Astrocyte (in vitro differentiated cells and primary cell): ENCODE measurements around the gene NLRX1. TPM values are rescaled to one million over a fixed set of nuclear protein-coding genes. Genes with fewer than 3 reads are reported as not detected.

ENCODE experiments used
- DNase-seq: peaks from one replicate; pipeline ENCODE4 v3.0.0-alpha.2; 2010; ENCODE audit warnings: low read depth
- FAIRE-seq: peaks from 2 replicates; lab custom pipeline; 2011; peaks lifted over from hg19 to GRCh38; lab: Jason Lieb, UNC
- H2AFZ ChIP-seq: 2 replicates; pipeline ENCODE4 v1.6.0; 2012; ENCODE audit warnings: low read depth, low read length, inconsistent platforms
- H3K27ac ChIP-seq: 2 replicates; pipeline ENCODE4 v1.5.1; 2011; ENCODE audit warnings: low read depth, low read length, inconsistent platforms
- H3K27me3 ChIP-seq: 2 replicates; pipeline ENCODE4 v1.6.0; 2011; ENCODE audit warnings: low read length, inconsistent platforms; ENCODE audit not compliant: insufficient read depth
- H3K36me3 ChIP-seq: 2 replicates; pipeline ENCODE4 v1.5.1; 2011; ENCODE audit warnings: low read length, inconsistent platforms; ENCODE audit not compliant: insufficient read depth
- H3K4me1 ChIP-seq: 2 replicates; pipeline ENCODE4 v1.5.1; 2011; ENCODE audit warnings: low read length, inconsistent platforms; ENCODE audit not compliant: insufficient read depth
- H3K4me2 ChIP-seq: 2 replicates; pipeline ENCODE4 v1.6.0; 2012; ENCODE audit warnings: low read length, inconsistent platforms
- H3K4me3 ChIP-seq: 2 replicates; pipeline ENCODE4 v1.5.1; 2011; ENCODE audit warnings: low read depth, mild to moderate bottlenecking, low read length, inconsistent platforms; ENCODE audit not compliant: insufficient read depth
- H3K79me2 ChIP-seq: 2 replicates; pipeline ENCODE4 v1.6.0; 2012; ENCODE audit warnings: mild to moderate bottlenecking, low read length, inconsistent platforms; ENCODE audit not compliant: insufficient read depth
- H3K9ac ChIP-seq: 2 replicates; pipeline ENCODE4 v1.6.0; 2012; ENCODE audit warnings: mild to moderate bottlenecking, low read length, inconsistent platforms
- H3K9me3 ChIP-seq: 2 replicates; pipeline ENCODE4 v1.5.1; 2012; ENCODE audit warnings: low read depth, mild to moderate bottlenecking, low read length, inconsistent platforms; ENCODE audit not compliant: insufficient read depth
- H4K20me1 ChIP-seq: 2 replicates; pipeline ENCODE4 v1.6.0; 2012; ENCODE audit warnings: low read length, inconsistent platforms; ENCODE audit not compliant: insufficient read depth
- H3K27ac Mint-ChIP-seq: one replicate; pipeline ENCODE4 v1.8.0; 2021; ENCODE audit warnings: mild to moderate bottlenecking, mixed read lengths; ENCODE audit not compliant: unreplicated experiment
- H3K27me3 Mint-ChIP-seq: one replicate; pipeline ENCODE4 v1.8.0; 2021; ENCODE audit warnings: low read depth, mixed read lengths; ENCODE audit not compliant: unreplicated experiment
- H3K36me3 Mint-ChIP-seq: one replicate; pipeline ENCODE4 v1.8.0; 2021; ENCODE audit warnings: low read depth, mixed read lengths; ENCODE audit not compliant: unreplicated experiment
- H3K4me1 Mint-ChIP-seq: one replicate; pipeline ENCODE4 v1.8.0; 2021; ENCODE audit warnings: low read depth, mixed read lengths; ENCODE audit not compliant: unreplicated experiment
- H3K4me3 Mint-ChIP-seq: one replicate; pipeline ENCODE4 v1.8.0; 2021; ENCODE audit warnings: mild to moderate bottlenecking, moderate library complexity, mixed read lengths; ENCODE audit not compliant: unreplicated experiment
- H3K9me3 Mint-ChIP-seq: one replicate; pipeline ENCODE4 v1.8.0; 2021; ENCODE audit warnings: mild to moderate bottlenecking, mixed read lengths; ENCODE audit not compliant: unreplicated experiment
- EZH2 ChIP-seq: IDR thresholded peaks from 2 replicates; pipeline ENCODE4 v1.6.1; 2012; ENCODE audit warnings: mild to moderate bottlenecking, low read length, inconsistent platforms; ENCODE audit not compliant: insufficient read depth
- total RNA-seq: library from RNA; stranded (reverse); gene quantifications from 2 replicates; pipeline ENCODE4 v1.2.1, GENCODE V29; 2021
- TF ChIP-seq, protein P1 (sequence below): IDR thresholded peaks from 2 replicates; pipeline ENCODE4 v1.5.1; 2011; ENCODE audit warnings: low read depth, mild to moderate bottlenecking, inconsistent platforms, low read length, moderate library complexity; ENCODE audit not compliant: insufficient read depth

Gene NLRX1
- total RNA-seq, 1 donor from 2014 or later: 6.3 TPM

DNA sequence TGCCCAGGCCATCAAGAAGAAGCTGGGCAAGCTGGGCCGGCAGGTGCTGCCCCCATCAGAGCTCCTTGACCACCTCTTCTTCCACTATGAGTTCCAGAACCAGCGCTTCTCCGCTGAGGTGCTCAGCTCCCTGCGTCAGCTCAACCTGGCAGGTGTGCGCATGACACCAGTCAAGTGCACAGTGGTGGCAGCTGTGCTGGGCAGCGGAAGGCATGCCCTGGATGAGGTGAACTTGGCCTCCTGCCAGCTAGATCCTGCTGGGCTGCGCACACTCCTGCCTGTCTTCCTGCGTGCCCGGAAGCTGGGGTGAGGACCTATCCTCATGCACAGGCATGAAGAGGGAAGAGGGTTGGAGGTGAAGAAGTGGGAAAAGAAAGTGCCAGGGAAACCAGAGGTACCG lies 11.5 kb downstream of the NLRX1 start:
- Histone ChIP-seq H3K9me3 (no peaks in the 10 kb centered on the region), H3K27ac (no peak overlapping the region), H3K4me2 (no peak overlapping the region), H3K36me3 (no peaks in the 10 kb centered on the region), H3K4me3 (no peak overlapping the region), H3K27me3 (no peaks in the 10 kb centered on the region), H3K9ac (no peak overlapping the region), H4K20me1 (no peaks in the 10 kb centered on the region), H3K79me2 (no peaks in the 10 kb centered on the region), H2AFZ (no peak overlapping the region), H3K4me1 (peaks cover 4% of the 10 kb centered on the region)
- TF ChIP-seq, protein P1, sequence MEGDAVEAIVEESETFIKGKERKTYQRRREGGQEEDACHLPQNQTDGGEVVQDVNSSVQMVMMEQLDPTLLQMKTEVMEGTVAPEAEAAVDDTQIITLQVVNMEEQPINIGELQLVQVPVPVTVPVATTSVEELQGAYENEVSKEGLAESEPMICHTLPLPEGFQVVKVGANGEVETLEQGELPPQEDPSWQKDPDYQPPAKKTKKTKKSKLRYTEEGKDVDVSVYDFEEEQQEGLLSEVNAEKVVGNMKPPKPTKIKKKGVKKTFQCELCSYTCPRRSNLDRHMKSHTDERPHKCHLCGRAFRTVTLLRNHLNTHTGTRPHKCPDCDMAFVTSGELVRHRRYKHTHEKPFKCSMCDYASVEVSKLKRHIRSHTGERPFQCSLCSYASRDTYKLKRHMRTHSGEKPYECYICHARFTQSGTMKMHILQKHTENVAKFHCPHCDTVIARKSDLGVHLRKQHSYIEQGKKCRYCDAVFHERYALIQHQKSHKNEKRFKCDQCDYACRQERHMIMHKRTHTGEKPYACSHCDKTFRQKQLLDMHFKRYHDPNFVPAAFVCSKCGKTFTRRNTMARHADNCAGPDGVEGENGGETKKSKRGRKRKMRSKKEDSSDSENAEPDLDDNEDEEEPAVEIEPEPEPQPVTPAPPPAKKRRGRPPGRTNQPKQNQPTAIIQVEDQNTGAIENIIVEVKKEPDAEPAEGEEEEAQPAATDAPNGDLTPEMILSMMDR: no peak
- no peak for TF ChIP-seq EZH2
- H3K9me3 Mint-ChIP-seq: peaks cover 2% of the 10 kb centered on the region
- H3K36me3 Mint-ChIP-seq: peaks cover 9% of the 10 kb centered on the region
- H3K27ac Mint-ChIP-seq: no peak overlapping the region
- no peaks in the 10 kb centered on the region for H3K27me3 Mint-ChIP-seq
- DNase-seq: no peak
- no peak for FAIRE-seq
- peak overlapping the region; percentile 6 for H3K4me3 Mint-ChIP-seq
- H3K4me1 Mint-ChIP-seq: peaks cover 10% of the 10 kb centered on the region

DNA sequence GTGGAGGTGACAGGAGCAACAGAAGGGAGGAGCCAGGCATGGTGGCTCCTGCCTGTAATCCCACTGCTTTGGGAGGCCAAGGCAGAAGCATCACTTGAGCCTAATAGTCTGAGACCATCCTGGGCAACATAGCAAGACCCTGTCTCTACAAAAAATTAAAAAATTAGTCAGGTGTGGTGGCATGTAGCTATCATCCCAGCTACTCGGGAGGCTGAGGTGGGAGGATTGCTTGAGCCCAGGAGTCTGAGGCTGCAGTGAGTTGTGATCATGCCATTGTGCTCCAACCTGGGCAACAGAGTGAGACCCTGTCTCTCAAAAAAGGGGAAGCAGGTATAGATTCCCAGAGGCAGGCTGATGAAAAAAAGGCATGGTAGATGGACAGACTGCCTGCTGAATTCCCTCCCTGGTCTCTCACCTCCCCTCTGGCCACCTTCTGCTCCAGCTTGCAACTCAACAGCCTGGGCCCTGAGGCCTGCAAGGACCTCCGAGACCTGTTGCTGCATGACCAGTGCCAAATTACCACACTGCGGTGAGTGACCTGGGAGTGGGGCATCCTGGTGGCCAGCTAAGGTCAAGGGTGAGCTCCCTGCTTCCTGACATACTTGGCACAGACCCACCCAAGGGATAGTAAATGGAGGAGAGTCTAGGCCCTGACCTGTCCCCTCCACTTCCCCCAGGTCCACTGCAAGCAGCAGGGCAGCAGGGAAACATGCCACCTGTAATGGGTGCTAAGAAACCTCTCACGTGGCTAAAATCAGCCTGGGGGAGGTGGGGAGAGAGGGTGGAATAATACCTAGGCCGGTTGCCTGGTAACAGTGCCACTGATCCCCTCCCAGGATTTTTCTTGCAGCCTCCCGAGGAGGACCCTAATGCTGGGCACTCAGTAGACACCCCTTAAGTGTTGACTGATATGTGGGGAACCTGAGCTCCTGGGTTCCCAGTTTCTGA lies 12.5 kb downstream of the NLRX1 start:
- H3K9ac ChIP-seq: no peak overlapping the region
- H2AFZ ChIP-seq: no peak overlapping the region
- peaks cover 4% of the 10 kb centered on the region for H3K4me1 ChIP-seq
- H3K79me2 ChIP-seq: no peaks in the 10 kb centered on the region
- DNase-seq (no peak), FAIRE-seq (no peak)
- Mint-ChIP-seq H3K27me3 (peaks cover 7% of the 10 kb centered on the region), H3K27ac (no peak overlapping the region), H3K4me1 (peaks cover 4% of the 10 kb centered on the region), H3K9me3 (peaks cover 2% of the 10 kb centered on the region), H3K36me3 (peaks cover 9% of the 10 kb centered on the region), H3K4me3 (no peak overlapping the region)
- H3K4me2 ChIP-seq: no peak overlapping the region
- TF ChIP-seq EZH2: no peak
- TF ChIP-seq, protein P1: no peak
- H3K27ac ChIP-seq: no peak overlapping the region
- no peaks in the 10 kb centered on the region for H3K36me3 ChIP-seq
- H3K27me3 ChIP-seq: peaks cover 3% of the 10 kb centered on the region
- H4K20me1 ChIP-seq: no peaks in the 10 kb centered on the region
- no peaks in the 10 kb centered on the region for H3K9me3 ChIP-seq
- no peak overlapping the region for H3K4me3 ChIP-seq
